ENCODE measurements around the gene KRT36. TPM values are rescaled to one million over a fixed set of nuclear protein-coding genes. Genes with fewer than 3 reads are reported as not detected.

Gene KRT36
- total RNA-seq, 2 donors from 2014 or later, result not detected

DNA sequence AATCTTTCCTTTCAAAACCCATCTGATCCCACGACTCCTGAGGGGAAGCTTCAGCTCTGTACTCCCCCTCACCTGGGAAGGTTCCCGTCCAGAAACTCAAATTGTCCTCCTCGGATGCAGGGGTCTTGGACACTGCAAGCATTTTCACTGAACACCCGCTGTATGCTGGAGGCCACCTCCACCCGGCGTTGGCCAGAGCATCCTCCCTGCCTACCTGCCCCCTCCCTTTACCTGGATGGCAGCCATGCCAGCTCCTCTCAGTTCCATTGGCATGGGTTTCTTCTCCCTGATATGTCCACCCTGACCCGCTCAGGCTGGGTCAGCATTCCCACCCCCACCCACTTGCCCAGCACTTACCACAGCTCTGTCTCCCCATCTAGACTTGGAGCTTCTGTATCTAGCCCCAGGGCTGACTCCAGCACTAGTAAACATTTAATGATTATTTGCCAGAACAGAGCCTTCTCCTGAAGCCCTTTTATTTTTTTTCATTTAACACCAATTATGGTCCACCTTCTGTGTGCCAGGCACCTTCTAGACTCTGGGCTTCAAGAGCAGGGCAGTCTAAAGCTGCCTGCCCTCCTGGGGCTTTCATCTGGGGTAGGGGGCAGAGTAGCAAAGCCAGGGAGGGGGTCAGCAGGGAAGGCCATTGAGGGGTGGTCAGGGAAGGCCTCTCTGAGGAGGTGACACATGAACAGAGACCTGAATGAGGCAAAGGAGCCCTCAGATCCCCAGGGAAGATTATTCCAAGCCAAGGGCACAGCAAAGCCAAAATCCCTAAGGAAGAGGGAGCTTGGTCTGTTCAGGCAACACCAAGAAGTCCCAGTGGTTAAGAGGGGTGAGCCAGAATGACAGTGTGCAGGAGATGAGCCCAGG is 47.3 kb upstream of the KRT36 start:
- H3K27me3 ChIP-seq (replicated peaks; ENCODE audit: insufficient read depth), result no peaks in the 10 kb centered on the region
- H3K4me1 ChIP-seq (ENCODE audit: control insufficient read depth in 1 of 2, low read depth in 2 of 2), result no peaks in the 10 kb centered on the region
- DNase-seq (ENCODE audit: low spot score) (no peak), ATAC-seq (ENCODE audit: insufficient number of reproducible peaks, low FRiP score, low read depth) (no peak)
- H3K4me3 ChIP-seq, result no peak overlapping the region
- H3K9me3 ChIP-seq, result no peaks in the 10 kb centered on the region
- no peaks in the 10 kb centered on the region for H3K36me3 ChIP-seq
- H3K27ac ChIP-seq, result no peak overlapping the region
- TF ChIP-seq, protein P1, sequence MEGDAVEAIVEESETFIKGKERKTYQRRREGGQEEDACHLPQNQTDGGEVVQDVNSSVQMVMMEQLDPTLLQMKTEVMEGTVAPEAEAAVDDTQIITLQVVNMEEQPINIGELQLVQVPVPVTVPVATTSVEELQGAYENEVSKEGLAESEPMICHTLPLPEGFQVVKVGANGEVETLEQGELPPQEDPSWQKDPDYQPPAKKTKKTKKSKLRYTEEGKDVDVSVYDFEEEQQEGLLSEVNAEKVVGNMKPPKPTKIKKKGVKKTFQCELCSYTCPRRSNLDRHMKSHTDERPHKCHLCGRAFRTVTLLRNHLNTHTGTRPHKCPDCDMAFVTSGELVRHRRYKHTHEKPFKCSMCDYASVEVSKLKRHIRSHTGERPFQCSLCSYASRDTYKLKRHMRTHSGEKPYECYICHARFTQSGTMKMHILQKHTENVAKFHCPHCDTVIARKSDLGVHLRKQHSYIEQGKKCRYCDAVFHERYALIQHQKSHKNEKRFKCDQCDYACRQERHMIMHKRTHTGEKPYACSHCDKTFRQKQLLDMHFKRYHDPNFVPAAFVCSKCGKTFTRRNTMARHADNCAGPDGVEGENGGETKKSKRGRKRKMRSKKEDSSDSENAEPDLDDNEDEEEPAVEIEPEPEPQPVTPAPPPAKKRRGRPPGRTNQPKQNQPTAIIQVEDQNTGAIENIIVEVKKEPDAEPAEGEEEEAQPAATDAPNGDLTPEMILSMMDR (IDR thresholded peaks at IDR 0.05), result no peak

GRCh38 chr17:41535764-41536481 is 46.2 kb upstream of the KRT36 start:
- H3K36me3 ChIP-seq, result no peaks in the 10 kb centered on the region
- no peak for DNase-seq (ENCODE audit: low spot score)

DNA sequence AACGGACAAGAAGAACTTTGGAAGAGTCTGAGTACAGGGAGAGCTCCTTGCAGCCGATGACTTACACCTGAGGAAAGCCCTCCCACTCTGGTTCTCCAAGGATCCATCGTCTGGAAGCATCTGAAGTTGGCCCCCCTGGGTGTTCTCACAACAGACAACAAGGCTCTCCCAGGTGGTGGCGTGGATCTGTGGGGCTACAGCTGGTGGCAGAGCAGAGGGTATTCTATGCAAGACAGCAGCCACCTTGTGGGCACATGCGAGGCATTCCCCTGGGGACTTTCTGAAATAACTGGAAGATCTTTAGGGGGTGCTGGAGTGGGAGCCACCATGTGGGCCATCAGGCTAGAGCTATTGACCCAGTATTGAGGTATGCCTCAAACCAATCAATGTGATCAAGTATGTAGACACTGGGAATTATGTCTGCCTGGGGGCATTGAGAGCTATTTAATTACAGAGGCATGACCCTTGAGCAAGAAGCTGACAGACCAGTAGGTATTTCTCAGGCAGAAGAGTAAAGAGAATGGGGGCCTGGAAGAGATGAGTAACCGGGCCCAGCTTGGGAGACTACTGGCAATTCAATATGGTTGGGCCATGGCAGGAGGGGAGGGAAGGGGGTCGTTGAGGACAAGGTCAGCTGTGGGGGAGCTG is 45.3 kb upstream of the KRT36 start:
- H3K27ac ChIP-seq, result no peak overlapping the region
- H3K36me3 ChIP-seq, result no peaks in the 10 kb centered on the region
- no peak for ATAC-seq (ENCODE audit: insufficient number of reproducible peaks, low FRiP score, low read depth)
- TF ChIP-seq, protein P1 (IDR thresholded peaks at IDR 0.05), result no peak
- no peaks in the 10 kb centered on the region for H3K27me3 ChIP-seq (replicated peaks; ENCODE audit: insufficient read depth)
- peaks cover 7 to 12% of the 10 kb centered on the region in 2 donors for H3K4me1 ChIP-seq (ENCODE audit: control insufficient read depth in 1 of 2, low read depth in 2 of 2)
- H3K9me3 ChIP-seq, result no peaks in the 10 kb centered on the region
- no peak for DNase-seq (ENCODE audit: low spot score)
- H3K4me3 ChIP-seq, result no peak overlapping the region

More at GRCh38 chr17:41535764-41536481, 46.2 kb upstream of the KRT36 start:
- no peak for ATAC-seq (ENCODE audit: insufficient number of reproducible peaks, low FRiP score, low read depth)
- Histone ChIP-seq H3K9me3 (no peaks in the 10 kb centered on the region), H3K27ac (no peak overlapping the region), H3K4me3 (no peak overlapping the region), H3K4me1 (ENCODE audit: control insufficient read depth in 1 of 2, low read depth in 2 of 2) (peaks cover 0 to 3% of the 10 kb centered on the region in 2 donors), H3K27me3 (replicated peaks; ENCODE audit: insufficient read depth) (no peaks in the 10 kb centered on the region)
- TF ChIP-seq, protein P1 (IDR thresholded peaks at IDR 0.05), result no peak

DNA sequence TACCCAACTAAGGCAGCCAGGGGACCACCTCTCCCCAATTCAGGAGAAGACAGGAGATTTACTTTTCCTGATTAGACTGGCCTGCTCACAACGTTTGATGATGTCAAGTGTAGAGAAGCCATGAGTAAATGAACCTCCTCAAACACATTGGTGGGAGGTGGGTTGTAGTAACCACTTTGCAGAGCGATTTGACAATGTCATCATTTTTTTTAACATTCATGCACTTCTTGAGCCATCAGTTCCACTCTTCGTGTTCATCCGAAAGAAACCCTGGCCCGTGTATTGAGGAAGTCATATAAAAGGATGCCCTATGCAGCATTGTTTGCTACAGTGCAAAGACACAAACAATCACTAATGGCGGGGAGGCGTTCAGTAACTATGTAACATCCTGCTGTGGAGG is 43.9 kb upstream of the KRT36 start:
- TF ChIP-seq, protein P1 (IDR thresholded peaks at IDR 0.05), result no peak
- Histone ChIP-seq H3K4me1 (ENCODE audit: control insufficient read depth in 1 of 2, low read depth in 2 of 2) (peaks cover 7 to 24% of the 10 kb centered on the region in 2 donors), H3K36me3 (no peaks in the 10 kb centered on the region), H3K27me3 (replicated peaks; ENCODE audit: insufficient read depth) (no peaks in the 10 kb centered on the region), H3K9me3 (no peaks in the 10 kb centered on the region), H3K27ac (no peak overlapping the region), H3K4me3 (no peak overlapping the region)
- DNase-seq (ENCODE audit: low spot score) (no peak), ATAC-seq (ENCODE audit: insufficient number of reproducible peaks, low FRiP score, low read depth) (no peak)

All from thoracic aorta (tissue), 2 donors.